ENCODE results near the gene LRTM2.

DNA sequence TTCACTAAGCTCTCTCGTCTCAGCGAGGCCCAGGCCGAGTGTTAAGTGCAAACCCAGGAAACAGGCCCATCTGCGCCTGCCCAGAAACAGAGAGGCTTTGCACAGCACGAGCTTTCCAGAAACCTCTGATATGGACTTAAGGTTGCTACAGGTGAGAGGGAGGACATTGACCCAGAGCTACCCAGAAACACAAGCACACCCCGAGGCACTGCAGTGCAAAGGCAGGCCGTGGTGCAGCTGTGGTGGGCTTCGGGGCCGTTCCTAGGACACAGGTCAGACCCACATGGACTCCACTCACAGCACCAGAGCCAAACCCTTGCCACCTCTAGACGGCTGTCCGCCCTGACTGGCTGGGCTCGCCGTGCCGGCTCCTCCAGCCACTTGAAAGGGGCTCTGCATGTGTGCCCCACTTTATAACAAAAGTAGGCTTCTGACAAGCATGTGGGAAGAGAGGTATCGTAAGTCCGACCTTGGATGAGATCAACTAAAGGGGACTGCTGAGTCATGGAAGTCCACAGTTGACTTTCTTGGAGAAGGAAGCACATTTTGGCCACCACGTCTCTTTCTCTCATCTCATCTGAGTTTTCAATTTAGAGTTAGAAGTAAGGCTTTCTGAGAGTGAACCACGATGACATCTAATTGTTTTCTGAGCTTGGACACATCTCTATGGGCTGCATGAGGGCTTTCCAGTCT, 59.9 kb downstream of the LRTM2 start:
- TF ChIP-seq, protein P1, sequence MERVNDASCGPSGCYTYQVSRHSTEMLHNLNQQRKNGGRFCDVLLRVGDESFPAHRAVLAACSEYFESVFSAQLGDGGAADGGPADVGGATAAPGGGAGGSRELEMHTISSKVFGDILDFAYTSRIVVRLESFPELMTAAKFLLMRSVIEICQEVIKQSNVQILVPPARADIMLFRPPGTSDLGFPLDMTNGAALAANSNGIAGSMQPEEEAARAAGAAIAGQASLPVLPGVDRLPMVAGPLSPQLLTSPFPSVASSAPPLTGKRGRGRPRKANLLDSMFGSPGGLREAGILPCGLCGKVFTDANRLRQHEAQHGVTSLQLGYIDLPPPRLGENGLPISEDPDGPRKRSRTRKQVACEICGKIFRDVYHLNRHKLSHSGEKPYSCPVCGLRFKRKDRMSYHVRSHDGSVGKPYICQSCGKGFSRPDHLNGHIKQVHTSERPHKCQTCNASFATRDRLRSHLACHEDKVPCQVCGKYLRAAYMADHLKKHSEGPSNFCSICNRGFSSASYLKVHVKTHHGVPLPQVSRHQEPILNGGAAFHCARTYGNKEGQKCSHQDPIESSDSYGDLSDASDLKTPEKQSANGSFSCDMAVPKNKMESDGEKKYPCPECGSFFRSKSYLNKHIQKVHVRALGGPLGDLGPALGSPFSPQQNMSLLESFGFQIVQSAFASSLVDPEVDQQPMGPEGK (CRISPR knock-in tag; IDR thresholded peaks at IDR 0.05; ENCODE audit: borderline replicate concordance): no peak
- TF ChIP-seq ISL1 (CRISPR knock-in tag; IDR thresholded peaks at IDR 0.05): no peak

All from SK-N-SH treated with all-trans-retinoic acid at 6 μM for 48 hours (cell line).